ENCODE measurements around the gene TP63.

GRCh38 chr3:189842681-189843602 is 211.8 kb downstream of the TP63 start:
- TF ChIP-seq CTCF (IDR thresholded peaks at IDR 0.05) (no peak), POLR2A (IDR thresholded peaks at IDR 0.05) (no peak)

All from uterus (tissue), 2 donors.